Measurements from ENCODE around the gene IGSF9B. TPM values are rescaled to one million over a fixed set of nuclear protein-coding genes. Genes with fewer than 3 reads are reported as not detected.

IGSF9B gene
- total RNA-seq, 4 donors from 2014 or later: 6.6 to 15.0 (median 9.5) TPM

DNA sequence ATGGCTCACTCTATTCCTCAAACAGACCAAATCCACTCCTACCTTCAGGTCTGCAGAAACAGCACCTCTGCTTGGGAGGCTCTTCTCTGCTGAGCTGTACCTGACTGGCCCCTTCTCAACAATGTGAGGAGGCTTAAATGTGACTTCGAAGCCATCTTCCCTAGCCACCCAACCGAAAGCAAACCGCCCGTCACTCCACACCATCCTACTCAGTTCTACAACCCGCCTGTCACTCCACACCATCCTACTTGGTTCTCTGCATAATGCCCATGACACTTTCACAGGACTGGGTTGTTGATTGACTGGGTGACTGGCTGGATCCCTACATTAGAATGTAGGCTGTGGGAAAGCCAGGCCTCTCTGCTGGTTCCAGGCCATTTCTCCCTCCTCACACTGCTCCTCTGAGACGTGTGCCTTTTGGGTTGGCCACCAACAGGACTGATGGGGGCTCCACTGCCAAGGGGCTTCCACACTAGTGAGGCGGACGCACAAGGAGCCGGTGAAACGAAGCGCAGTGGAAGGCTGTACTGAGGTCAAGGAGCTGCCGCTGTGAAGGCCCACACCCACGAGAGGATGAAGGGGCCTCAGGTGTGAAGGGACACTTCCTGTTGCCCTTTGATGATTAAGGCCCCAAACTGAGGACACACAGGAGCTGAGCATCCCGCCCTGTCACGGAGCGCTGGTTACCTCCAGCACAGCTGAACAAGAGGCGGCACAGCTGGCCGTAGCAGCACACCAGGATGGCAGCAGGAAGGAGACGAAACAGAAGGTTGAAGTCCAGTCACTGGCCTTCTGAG, 64.0 kb downstream of the IGSF9B start:
- Histone ChIP-seq H3K9me3 (no peaks in the 10 kb centered on the region), H3K4me3 (no peak overlapping the region)

DNA sequence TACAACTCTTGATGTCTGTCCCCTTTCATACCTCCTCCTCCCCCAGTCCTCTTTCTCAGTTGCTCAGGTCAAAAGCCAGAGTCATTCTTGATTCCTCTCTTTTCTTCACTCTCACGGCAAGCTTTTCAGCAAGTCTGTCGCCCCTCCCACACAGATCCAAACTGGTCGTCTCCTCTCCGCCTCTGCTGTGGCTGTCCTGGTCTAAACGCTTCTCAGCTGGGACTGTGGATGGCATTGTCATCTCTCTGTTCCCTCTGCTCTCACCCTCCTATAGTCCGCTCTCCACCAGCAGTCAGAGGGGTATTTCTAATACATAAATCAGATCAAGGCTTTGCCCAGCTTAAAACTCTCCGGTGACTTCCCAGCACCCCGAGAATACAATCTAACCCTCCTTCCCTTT, 64.6 kb downstream of the IGSF9B start:
- WGBS: 75% methylated on average over 8 of the region's 8 CpGs
- DNase-seq (ENCODE audit: low spot score in 2 of 2): peak in 1 of 2 donors; percentile 32
- TF ChIP-seq EP300 (IDR thresholded peaks at IDR 0.05): no peak
- TF ChIP-seq POLR2A (IDR thresholded peaks at IDR 0.05): no peak
- TF ChIP-seq, protein P1, sequence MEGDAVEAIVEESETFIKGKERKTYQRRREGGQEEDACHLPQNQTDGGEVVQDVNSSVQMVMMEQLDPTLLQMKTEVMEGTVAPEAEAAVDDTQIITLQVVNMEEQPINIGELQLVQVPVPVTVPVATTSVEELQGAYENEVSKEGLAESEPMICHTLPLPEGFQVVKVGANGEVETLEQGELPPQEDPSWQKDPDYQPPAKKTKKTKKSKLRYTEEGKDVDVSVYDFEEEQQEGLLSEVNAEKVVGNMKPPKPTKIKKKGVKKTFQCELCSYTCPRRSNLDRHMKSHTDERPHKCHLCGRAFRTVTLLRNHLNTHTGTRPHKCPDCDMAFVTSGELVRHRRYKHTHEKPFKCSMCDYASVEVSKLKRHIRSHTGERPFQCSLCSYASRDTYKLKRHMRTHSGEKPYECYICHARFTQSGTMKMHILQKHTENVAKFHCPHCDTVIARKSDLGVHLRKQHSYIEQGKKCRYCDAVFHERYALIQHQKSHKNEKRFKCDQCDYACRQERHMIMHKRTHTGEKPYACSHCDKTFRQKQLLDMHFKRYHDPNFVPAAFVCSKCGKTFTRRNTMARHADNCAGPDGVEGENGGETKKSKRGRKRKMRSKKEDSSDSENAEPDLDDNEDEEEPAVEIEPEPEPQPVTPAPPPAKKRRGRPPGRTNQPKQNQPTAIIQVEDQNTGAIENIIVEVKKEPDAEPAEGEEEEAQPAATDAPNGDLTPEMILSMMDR (IDR thresholded peaks at IDR 0.05): no peak
- TF ChIP-seq POLR2AphosphoS5 (IDR thresholded peaks at IDR 0.05): no peak
- Histone ChIP-seq H3K27me3 (peaks cover 3% of the 10 kb centered on the region), H3K4me1 (no peaks in the 10 kb centered on the region), H3K9me3 (no peaks in the 10 kb centered on the region), H3K27ac (no peak overlapping the region), H3K36me3 (no peaks in the 10 kb centered on the region), H3K4me3 (no peak overlapping the region)

More for the DNA sequence above, 64.0 kb downstream of the IGSF9B start:
- peaks cover 3% of the 10 kb centered on the region for H3K27me3 ChIP-seq
- peak; percentile 28 to 74 for DNase-seq (ENCODE audit: low spot score in 2 of 2)
- no peak overlapping the region for H3K27ac ChIP-seq
- TF ChIP-seq POLR2AphosphoS5 (IDR thresholded peaks at IDR 0.05) (no peak), EP300 (IDR thresholded peaks at IDR 0.05) (no peak), POLR2A (IDR thresholded peaks at IDR 0.05) (no peak)
- TF ChIP-seq, protein P1 (IDR thresholded peaks at IDR 0.05): no peak
- WGBS: 90% methylated on average over 18 of the region's 19 CpGs
- no peaks in the 10 kb centered on the region for H3K4me1 ChIP-seq
- no peaks in the 10 kb centered on the region for H3K36me3 ChIP-seq

DNA sequence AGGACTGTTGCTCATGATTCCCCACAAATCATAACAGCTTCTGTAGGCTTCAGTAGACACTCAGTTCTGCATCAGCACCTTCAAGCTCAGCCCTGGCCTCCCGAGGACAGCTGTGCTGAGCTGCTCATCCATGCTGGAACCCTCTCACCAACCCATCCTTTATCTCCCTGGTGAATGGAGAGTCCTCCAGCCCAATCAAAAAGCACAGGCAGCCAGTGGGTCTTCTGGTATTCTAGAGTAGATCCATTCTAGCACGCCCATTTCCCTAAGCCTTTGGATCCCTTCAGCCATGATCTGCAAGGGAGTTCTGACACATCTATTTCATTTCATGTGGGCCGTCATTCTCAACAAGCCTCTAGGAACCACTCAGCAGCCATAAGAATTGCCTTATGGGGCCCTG, 66.9 kb downstream of the IGSF9B start:
- H3K4me1 ChIP-seq: no peaks in the 10 kb centered on the region
- H3K36me3 ChIP-seq: no peaks in the 10 kb centered on the region
- no peak overlapping the region for H3K4me3 ChIP-seq
- no peak overlapping the region for H3K27ac ChIP-seq
- 88% methylated on average over 3 of the region's 3 CpGs for WGBS
- H3K9me3 ChIP-seq: no peaks in the 10 kb centered on the region
- DNase-seq (ENCODE audit: low spot score in 2 of 2): no peak
- peaks cover 3% of the 10 kb centered on the region for H3K27me3 ChIP-seq
- TF ChIP-seq, protein P1 (IDR thresholded peaks at IDR 0.05): no peak
- TF ChIP-seq POLR2A (IDR thresholded peaks at IDR 0.05): no peak
- no peak for TF ChIP-seq POLR2AphosphoS5 (IDR thresholded peaks at IDR 0.05)
- no peak for TF ChIP-seq EP300 (IDR thresholded peaks at IDR 0.05)

DNA sequence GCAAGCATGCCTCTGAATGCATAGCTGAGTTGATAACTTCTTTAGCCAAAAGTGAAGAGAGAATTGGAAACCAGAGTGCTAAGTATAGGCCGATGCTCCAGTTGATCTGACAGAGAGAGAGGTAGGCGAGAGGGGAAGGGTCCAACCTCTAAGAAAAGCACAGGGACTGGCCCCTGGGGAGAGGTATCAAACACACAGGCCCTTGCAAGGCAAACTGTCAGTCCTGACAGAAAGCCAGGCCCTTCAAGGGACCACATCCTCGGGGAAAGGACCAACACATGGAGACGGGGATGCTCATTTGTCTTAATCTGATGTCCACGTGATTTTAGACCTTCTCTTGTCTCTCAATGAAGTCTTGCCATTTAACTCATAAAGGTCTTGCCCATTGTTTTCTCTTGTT, 67.6 kb downstream of the IGSF9B start:
- no peaks in the 10 kb centered on the region for H3K36me3 ChIP-seq
- H3K4me3 ChIP-seq: no peak overlapping the region
- 79% methylated on average over 5 of the region's 5 CpGs for WGBS
- peaks cover 3% of the 10 kb centered on the region for H3K27me3 ChIP-seq
- no peak for TF ChIP-seq POLR2AphosphoS5 (IDR thresholded peaks at IDR 0.05)
- TF ChIP-seq POLR2A (IDR thresholded peaks at IDR 0.05): no peak
- TF ChIP-seq EP300 (IDR thresholded peaks at IDR 0.05): no peak
- TF ChIP-seq, protein P1 (IDR thresholded peaks at IDR 0.05): no peak
- DNase-seq (ENCODE audit: low spot score in 2 of 2): no peak
- no peaks in the 10 kb centered on the region for H3K9me3 ChIP-seq
- H3K27ac ChIP-seq: no peak overlapping the region
- no peaks in the 10 kb centered on the region for H3K4me1 ChIP-seq

DNA sequence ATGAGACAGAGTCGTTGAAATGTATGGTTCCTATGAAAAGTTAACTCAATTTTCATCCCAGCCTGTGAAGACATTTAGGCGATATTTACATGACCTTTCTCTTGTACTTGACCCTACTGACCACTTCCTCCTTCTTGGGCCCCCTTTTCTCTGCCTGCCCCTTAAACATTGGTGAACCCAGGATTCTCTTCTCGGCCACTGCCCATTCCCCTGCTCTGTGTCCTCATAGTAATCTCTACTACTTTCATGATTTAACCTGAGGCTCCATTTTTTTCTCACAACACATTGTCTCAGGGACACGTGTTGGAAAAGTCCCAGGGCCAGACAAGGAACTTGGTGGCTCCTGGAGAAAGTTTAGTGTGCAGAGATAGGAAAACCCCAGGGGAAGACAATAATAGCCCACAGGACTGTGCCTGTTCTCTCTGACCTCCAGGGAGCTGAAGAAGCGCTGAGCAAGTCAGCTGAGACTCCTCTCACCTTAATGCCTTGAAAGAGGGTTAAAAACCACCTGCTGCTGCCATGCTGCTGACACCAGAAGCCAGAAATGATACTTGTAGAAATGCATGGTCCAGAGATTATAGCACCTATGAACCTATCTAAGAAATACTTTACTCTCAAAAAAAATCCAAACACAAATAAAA, 69.0 kb downstream of the IGSF9B start:
- H3K9me3 ChIP-seq: no peaks in the 10 kb centered on the region
- H3K4me3 ChIP-seq: no peak overlapping the region
- no peaks in the 10 kb centered on the region for H3K4me1 ChIP-seq
- no peak overlapping the region for H3K27ac ChIP-seq
- H3K36me3 ChIP-seq: no peaks in the 10 kb centered on the region
- WGBS: 69% methylated on average over 5 of the region's 5 CpGs
- no peak for TF ChIP-seq POLR2A (IDR thresholded peaks at IDR 0.05)
- TF ChIP-seq, protein P1 (IDR thresholded peaks at IDR 0.05): no peak
- no peak for TF ChIP-seq EP300 (IDR thresholded peaks at IDR 0.05)
- no peak for TF ChIP-seq POLR2AphosphoS5 (IDR thresholded peaks at IDR 0.05)
- no peak for DNase-seq (ENCODE audit: low spot score in 2 of 2)
- H3K27me3 ChIP-seq: peaks cover 3% of the 10 kb centered on the region

Measured in suprapubic skin (tissue), 4 donors.